Endothelial cell of umbilical vein (primary cell): ENCODE data around the gene AP1B1.
"Not testable (repeated sequence)": the region's sequence is repeated elsewhere in the genome, so short reads cannot be mapped to it uniquely, and the experiment has no call there.

Experiments used
- EZH2 ChIP-seq: IDR thresholded peaks from 2 replicates; pipeline ENCODE4 v1.6.1; 2012; ENCODE audit warnings: borderline replicate concordance, low read depth, mild to moderate bottlenecking, moderate library complexity, low read length, inconsistent platforms; ENCODE audit not compliant: severe bottlenecking
- TF ChIP-seq, protein P1 (sequence below), 2 donors: IDR thresholded peaks; 1 replicate in 1 of 2; 2 replicates in 1 of 2; pipeline ENCODE4 v1.5.1; 2011; ENCODE audit warnings: low read length in 2 of 2, mild to moderate bottlenecking in 2 of 2, moderate library complexity in 2 of 2, control low read depth in 1 of 2, inconsistent platforms in 1 of 2, low read depth in 1 of 2; ENCODE audit not compliant: insufficient read depth in 1 of 2; ENCODE audit errors: extremely low read depth in 1 of 2
- TF ChIP-seq, protein P2 (sequence below): IDR thresholded peaks from 2 replicates; pipeline ENCODE4 v1.6.1; 2011; ENCODE audit not compliant: insufficient read depth, insufficient read length

DNA sequence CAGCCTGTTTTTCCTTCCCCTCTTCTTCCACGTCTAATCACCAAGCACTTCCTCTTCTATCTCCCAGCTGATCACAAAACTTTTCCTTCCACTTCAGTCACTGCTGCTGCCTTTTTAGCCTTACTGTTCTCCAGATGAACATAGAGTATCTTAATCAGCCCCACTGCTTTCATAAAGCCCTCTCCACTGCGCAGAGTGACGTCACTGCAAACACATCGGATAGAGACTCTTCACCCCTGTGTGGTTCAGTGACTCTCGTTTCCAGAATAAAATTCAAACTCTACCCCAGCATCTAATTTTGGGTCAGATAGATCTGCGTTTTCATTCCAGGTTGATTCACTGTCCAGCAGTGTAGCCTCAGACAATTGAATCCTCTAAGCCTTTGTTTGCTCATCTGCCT lies 13.2 kb upstream of the AP1B1 start:
- TF ChIP-seq EZH2: not testable (repeated sequence)
- TF ChIP-seq, protein P1, sequence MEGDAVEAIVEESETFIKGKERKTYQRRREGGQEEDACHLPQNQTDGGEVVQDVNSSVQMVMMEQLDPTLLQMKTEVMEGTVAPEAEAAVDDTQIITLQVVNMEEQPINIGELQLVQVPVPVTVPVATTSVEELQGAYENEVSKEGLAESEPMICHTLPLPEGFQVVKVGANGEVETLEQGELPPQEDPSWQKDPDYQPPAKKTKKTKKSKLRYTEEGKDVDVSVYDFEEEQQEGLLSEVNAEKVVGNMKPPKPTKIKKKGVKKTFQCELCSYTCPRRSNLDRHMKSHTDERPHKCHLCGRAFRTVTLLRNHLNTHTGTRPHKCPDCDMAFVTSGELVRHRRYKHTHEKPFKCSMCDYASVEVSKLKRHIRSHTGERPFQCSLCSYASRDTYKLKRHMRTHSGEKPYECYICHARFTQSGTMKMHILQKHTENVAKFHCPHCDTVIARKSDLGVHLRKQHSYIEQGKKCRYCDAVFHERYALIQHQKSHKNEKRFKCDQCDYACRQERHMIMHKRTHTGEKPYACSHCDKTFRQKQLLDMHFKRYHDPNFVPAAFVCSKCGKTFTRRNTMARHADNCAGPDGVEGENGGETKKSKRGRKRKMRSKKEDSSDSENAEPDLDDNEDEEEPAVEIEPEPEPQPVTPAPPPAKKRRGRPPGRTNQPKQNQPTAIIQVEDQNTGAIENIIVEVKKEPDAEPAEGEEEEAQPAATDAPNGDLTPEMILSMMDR (IDR thresholded peaks at IDR 0.05; ENCODE audit: extremely low read depth in 1 of 2, insufficient read depth in 1 of 2, low read depth in 1 of 2, low read length in 2 of 2): not testable (repeated sequence)
- TF ChIP-seq, protein P2, sequence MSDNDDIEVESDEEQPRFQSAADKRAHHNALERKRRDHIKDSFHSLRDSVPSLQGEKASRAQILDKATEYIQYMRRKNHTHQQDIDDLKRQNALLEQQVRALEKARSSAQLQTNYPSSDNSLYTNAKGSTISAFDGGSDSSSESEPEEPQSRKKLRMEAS: not testable (repeated sequence)
